ENCODE measurements around the gene LMNTD1.

- TF ChIP-seq CTCF (IDR thresholded peaks at IDR 0.05) = no peak
- no peak for TF ChIP-seq EP300 (IDR thresholded peaks at IDR 0.05)
- no peak for TF ChIP-seq POLR2AphosphoS5 (IDR thresholded peaks at IDR 0.05)
- TF ChIP-seq POLR2A (IDR thresholded peaks at IDR 0.05) = no peak
These were observed 96.6 kb downstream of the LMNTD1 start for GRCh38 chr12:25456474-25456873.

All from upper lobe of left lung (tissue), 4 donors.